ENCODE measurements around the gene PRKAR2B. TPM values are rescaled to one million over a fixed set of nuclear protein-coding genes. Genes with fewer than 3 reads are reported as not detected.

Gene PRKAR2B
- total RNA-seq, 1 donor from 2014 or later = 20.3 TPM

DNA sequence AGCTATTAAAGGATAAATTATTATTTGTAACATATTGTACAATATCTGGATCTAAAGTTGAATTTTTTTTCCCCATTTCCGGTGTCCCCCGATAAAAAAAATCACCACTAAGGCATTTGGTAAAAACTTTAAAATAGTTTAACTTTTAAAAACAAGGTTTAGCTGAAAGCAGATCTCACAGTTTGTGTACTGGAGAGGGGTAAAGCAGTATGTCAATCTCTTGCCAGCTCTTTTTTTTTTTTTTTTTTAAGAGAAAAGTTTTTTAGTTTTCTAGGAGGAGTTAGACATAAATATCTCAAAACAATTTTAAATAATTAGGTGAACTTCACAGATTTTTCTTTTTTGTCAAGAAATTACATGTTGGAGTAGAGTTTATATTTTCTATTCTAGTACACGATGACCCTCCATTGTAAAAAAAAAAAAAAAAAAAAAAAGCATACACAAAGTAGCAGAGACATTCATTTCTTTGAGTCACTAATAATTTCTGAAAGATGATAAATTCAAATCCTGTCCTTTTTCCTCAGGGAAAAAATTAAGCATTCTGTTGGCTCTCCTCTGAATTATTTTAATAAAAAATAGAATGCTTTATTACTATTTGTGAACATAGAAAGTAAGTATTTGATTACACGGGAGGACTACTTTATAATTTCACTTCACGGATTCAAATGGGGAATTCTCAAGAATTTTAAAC is 122.4 kb downstream of the PRKAR2B start:
- Mint-ChIP-seq H3K9me3 (ENCODE audit: low read depth) (no peaks in the 10 kb centered on the region), H3K27me3 (no peaks in the 10 kb centered on the region), H3K27ac (peak overlapping the region; percentile 100), H3K36me3 (ENCODE audit: insufficient read depth) (no peaks in the 10 kb centered on the region), H3K4me1 (ENCODE audit: low read depth) (peaks cover 23% of the 10 kb centered on the region), H3K4me3 (ENCODE audit: low read depth) (peak overlapping the region; percentile 95)
- TF ChIP-seq, protein P1, sequence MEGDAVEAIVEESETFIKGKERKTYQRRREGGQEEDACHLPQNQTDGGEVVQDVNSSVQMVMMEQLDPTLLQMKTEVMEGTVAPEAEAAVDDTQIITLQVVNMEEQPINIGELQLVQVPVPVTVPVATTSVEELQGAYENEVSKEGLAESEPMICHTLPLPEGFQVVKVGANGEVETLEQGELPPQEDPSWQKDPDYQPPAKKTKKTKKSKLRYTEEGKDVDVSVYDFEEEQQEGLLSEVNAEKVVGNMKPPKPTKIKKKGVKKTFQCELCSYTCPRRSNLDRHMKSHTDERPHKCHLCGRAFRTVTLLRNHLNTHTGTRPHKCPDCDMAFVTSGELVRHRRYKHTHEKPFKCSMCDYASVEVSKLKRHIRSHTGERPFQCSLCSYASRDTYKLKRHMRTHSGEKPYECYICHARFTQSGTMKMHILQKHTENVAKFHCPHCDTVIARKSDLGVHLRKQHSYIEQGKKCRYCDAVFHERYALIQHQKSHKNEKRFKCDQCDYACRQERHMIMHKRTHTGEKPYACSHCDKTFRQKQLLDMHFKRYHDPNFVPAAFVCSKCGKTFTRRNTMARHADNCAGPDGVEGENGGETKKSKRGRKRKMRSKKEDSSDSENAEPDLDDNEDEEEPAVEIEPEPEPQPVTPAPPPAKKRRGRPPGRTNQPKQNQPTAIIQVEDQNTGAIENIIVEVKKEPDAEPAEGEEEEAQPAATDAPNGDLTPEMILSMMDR (IDR thresholded peaks at IDR 0.05; ENCODE audit: unreplicated experiment) = no peak
- DNase-seq (ENCODE audit: low spot score, unreplicated experiment) = no peak

DNA sequence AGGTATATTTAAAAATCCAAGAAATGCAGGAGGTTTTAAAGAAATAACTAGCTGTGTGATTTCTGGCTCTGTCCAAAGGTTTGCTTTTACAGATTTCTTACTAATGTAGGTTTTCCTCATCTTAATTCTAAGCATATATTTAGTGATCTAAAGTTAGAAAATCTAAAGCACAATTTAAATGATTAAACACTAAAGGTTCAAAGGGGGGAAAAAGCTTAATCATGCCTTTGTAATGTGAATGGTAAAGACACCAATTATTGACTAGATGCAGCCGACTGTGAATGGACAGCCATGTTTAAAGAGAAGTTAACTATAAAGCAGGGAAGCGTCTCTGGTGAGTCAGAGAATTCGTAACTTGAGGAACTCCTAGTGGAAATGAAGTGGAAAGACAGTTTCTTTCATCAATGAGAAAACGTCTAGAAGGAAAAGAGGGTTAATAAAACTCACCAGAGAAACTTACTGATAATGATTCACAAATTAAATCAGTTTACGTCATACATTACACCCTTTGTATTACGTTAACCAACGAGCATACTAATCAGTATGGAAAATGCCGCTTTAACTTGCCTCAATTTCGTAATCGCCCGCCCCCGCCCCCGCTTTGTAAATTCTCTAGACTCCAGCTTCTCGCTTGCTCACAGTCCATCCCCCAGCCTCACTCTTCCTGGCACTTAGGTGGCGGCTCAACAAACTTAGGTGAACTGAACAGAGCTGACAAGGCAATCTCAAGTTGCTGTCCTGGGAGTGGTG is 123.2 kb downstream of the PRKAR2B start:
- TF ChIP-seq, protein P1 (IDR thresholded peaks at IDR 0.05; ENCODE audit: unreplicated experiment) = peak; percentile 61
- Mint-ChIP-seq H3K36me3 (ENCODE audit: insufficient read depth) (no peaks in the 10 kb centered on the region), H3K27me3 (no peaks in the 10 kb centered on the region), H3K9me3 (ENCODE audit: low read depth) (no peaks in the 10 kb centered on the region), H3K4me3 (ENCODE audit: low read depth) (peak overlapping the region; percentile 95), H3K27ac (peak overlapping the region; percentile 100), H3K4me1 (ENCODE audit: low read depth) (peaks cover 23% of the 10 kb centered on the region)
- DNase-seq (ENCODE audit: low spot score, unreplicated experiment) = no peak

DNA sequence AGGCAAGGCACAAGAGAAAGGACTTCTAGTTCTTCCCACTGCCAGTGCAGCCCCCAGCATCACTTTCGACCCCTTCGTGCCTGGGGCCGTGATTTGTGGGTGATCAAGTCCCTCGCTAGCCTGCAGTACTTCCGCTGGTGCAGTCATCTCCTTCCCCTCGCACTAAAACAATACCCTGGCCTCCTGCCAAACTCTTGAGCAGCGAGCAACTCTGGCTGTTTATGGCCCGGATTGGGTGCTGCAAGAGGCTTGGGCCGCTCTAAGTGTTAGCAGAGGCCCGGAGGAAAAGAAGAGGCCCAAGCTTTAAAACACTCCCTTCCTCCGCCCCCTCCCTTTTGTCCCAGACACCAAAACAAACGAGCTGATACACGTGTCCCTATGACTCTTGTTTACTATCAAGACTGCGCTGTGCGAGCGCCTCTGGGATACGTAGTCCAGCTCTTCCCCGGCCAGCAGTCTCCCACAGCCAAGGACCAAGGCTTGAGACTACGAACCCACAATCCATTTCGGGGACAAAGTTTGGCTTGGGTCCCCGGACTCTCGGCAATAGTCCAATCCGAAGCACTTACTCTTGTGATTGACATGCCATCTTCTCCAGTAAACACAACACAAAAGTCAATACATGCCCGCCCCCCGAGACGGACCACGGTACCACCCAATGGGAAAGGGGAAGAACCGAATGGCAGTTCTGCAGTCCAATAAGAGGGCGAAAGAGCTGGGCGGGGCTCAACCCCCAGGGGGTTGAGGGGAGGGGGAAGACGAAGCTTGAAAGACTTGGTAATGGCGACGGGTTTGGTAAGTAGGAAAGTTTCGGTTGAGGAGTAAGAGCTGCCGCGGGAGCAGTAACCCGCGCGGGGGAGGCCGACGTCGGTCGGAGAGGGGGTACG is 124.0 kb downstream of the PRKAR2B start, which contains the start of gene HBP1:
HBP1 (plus strand) TSS at position 771 of the 887 bp plus-strand sequence. CDS start 10,891 bp downstream, outside the sequence.
- Mint-ChIP-seq H3K4me3 (ENCODE audit: low read depth) (peak within 1 kb of the TSS; percentile 95), H3K36me3 (ENCODE audit: insufficient read depth) (no peaks in the 10 kb centered on the region), H3K27me3 (no peaks in the 10 kb centered on the region), H3K4me1 (ENCODE audit: low read depth) (peaks cover 23% of the 10 kb centered on the region), H3K9me3 (ENCODE audit: low read depth) (no peaks in the 10 kb centered on the region), H3K27ac (peak within 1 kb of the TSS; percentile 100)
- TF ChIP-seq, protein P1 (IDR thresholded peaks at IDR 0.05; ENCODE audit: unreplicated experiment) = no peak
- DNase-seq (ENCODE audit: low spot score, unreplicated experiment) = peak; percentile 98

DNA sequence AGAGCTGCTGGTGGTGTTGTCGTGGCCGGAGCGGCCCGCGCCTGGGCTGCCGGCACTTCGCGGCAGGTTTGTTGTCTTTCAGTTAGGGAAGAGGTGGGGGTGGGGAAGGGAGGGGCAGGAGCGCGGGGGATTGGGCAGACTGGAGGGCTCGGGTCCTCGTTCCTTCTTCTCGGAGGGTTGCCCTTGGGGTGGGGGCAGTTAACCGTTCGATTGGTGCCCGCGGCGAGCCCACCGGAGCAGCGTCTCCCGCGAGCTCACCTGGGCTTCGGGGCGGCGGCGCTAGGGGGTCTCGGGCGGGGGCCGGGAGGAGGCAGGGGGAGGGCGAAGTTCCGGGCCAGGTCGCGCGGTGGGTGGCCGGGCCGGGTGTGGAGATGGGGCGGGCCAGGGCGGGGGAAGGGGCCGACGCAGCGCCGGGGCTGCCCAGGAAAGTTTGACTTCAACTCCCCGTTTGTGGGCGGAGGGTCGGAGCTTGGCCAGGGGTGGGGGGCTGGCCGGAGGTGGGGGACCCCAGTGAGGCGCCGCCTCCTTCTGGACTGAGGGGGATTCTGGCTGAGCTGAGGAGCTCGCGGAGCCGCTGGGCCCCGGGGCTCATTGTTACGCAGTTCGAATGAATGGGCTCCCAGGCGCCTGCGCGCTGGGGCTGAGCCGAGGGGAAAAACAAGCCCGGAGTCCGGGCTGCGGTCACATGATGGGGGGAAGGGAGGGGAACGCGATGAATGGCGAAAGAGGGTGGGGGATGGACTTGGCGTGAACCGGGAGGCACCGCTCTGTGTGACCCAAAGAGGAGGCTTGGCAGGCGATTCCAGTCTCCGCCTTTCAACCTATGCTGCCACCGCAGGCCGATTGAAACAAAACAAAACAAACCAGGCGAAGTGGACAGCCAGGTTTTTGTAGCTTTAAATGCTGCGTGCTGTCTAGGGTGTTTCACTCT is 124.9 kb downstream of the PRKAR2B start:
- H3K27me3 Mint-ChIP-seq = no peaks in the 10 kb centered on the region
- peak overlapping the region; percentile 100 for H3K27ac Mint-ChIP-seq
- peaks cover 27% of the 10 kb centered on the region for H3K4me1 Mint-ChIP-seq (ENCODE audit: low read depth)
- TF ChIP-seq, protein P1 (IDR thresholded peaks at IDR 0.05; ENCODE audit: unreplicated experiment) = no peak
- H3K4me3 Mint-ChIP-seq (ENCODE audit: low read depth) = peak overlapping the region; percentile 95
- DNase-seq (ENCODE audit: low spot score, unreplicated experiment) = peak; percentile 94
- peaks cover 1% of the 10 kb centered on the region for H3K36me3 Mint-ChIP-seq (ENCODE audit: insufficient read depth)
- H3K9me3 Mint-ChIP-seq (ENCODE audit: low read depth) = no peaks in the 10 kb centered on the region
